Germinal center (tissue), 1 donor: ENCODE data around the gene BTBD2.
"Not testable (repeated sequence)": the region's sequence is repeated elsewhere in the genome, so short reads cannot be mapped to it uniquely, and the experiment has no call there.

Experiments
- DNase-seq: peaks from one replicate; pipeline ENCODE4 v3.0.0; 2012; ENCODE audit warnings: mixed read lengths, low spot score

The BTBD2 gene

DNA sequence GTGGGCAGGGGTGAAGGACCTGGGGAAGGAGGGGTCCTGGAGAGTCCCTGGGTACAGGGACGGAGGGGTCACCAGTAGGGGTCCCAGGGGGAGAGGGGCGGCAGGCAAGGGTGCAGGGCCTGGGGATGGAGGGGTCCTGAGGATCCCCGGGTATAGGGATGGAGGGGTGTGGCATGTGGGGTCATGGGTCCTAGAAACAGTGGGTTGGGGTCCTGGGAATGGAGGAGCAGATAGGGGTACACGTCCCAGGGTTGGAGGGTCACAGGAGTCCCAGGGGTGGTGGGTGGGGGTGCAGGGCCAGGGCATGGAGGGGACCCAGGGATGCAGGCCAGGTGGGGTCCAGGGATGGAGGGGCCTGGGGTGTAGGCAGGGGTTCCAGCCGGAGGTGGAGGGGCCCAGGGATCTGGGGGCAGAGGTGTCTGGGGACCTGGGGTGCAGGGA lies 1.4 kb downstream of the BTBD2 start:
- peak; percentile 31 for DNase-seq

DNA sequence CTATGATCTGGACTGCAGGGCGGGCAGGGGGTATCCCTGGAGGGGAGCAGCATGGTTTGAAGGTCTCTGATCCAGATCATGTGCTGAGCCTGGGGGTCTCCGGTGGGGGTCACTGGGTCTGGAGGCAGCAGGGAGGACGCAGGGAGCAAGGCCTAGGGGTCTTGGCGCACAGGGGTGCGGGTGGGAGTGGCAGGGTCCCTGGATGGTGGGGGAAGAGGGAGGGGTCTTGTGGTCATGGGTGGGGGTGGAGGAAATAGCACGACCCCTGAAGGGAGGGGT lies 1.9 kb downstream of the BTBD2 start:
- DNase-seq = no peak

DNA sequence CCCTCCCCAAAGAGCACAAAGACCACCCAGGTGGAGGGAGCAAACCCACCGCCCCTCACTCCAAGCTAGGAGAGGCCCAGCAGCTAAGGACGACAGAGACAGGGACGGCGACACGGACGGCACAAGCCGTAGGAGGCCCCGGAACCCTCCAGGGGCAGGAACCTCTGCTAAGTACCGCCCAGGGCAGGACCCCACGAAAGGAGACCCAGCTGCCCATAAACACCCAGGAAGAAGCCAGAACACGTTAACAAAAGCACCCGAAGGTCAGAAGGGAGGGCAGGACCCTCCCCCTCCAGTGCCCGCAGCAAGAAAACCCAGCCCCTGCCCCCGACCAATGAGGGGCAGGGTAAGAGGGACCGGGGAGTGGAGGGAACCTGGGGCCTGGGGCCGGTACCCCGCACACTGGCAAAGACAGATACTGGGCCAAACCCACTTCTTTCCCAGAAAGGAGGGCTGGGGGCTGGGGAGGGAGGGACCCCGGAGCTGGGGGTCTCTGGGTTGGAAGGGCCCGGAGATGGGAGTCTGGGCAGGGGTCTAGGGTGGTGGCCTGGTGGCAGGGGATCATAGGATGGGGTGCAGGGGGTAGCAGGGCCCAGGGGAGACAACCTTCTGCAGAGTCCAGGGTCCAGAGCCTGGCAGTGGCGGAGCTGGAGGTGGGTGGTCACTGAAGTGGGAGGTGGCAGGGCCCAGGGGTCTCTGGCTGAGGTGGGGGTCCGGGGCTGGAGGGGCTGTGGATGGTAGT lies 2.4 kb downstream of the BTBD2 start:
- DNase-seq = no peak

DNA sequence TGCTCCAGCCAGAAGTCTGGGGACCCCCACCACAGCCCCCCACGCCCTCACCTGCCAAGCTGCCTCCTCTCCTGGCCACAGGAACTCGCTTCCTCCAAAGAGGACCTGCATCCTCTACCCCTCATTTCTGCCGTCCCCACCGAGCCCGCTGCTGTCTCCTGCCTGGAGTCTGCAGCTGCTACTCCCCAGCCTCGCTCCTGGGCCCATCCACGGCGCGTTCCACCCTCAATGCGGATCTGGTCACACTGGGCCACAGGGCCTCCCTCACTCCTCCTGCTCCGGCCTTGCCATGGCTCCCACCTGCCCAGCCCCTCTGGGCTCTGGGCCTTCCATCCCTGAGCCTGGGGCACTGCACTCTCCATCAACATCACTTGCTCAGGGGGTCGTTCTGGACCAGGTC lies 4.3 kb downstream of the BTBD2 start:
- no peak for DNase-seq

DNA sequence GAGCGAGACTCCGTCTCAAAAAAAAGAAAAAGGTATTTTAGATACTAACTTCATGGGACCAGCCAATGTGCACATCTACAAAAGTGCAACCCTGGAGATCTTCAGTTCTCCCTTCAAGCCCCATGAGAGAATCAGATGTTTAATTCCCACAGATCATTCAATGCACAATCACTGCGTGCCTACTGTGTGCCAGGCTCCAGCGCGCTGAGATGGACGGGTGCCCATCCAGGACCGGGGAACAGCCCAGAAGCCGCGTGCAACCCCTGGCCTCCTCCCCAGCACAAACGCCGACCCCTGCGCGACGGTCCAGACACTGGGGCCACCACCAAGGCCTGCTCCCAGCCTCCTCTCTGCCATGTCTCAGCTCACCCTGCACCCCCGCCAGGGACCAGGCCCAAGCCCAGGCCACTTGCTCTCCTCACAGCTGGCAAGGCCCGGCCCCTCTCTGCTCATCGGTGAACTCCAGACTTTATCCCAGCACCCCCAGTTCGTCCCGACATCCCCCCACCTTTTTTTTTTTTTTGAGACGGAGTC lies 5.3 kb downstream of the BTBD2 start:
- no peak for DNase-seq

DNA sequence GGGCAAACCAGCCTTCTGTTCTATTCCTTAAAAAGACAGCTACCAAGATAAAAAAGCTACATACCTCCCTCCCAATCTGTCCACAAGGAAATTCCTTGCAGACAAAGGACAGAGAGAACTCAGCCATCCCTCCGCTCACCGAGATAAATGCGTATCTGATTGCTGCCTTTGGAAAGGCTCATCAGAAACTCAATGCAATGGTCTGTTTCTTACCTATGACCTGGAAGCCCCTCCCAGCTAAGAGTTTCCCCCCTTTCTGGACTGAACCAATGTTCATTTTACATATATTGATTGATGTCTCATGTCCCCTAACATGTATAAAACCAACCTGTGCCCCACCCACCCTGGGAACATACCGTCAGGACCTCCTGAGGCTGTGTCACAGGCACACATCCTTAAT lies 11.6 kb downstream of the BTBD2 start:
- no peak for DNase-seq

DNA sequence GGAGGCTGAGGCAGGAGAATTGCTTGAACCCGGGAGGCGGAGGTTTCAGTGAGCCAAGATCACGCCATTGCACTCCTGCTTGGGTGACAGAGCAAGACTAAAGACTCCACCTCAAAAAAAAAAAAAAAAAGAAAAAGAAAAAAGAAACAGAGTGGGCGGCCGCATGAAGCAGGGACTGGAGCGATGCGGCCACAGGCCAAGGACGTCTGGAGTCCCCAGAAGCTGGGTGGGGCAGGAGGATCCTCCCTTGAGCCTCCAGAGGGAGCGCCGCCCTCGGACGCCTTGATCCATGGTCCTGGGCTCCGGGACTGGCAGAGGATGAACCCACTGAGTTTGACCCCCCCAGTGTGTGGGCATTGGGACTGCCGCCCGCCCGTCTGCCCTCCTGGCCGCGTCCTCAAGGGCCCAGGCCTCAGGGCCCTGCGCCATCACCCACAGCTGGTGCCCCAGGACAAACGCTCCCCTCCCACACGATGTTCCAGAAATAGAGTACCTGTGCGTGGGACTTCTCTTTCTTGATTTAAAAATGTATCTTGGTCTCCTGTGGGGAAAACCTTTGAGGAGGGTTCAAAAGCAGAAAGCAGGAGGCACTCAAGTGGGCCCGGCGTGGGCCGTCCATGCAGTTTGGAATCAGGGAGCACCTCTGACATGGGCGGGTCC lies 15.5 kb downstream of the BTBD2 start:
- DNase-seq = no peak

DNA sequence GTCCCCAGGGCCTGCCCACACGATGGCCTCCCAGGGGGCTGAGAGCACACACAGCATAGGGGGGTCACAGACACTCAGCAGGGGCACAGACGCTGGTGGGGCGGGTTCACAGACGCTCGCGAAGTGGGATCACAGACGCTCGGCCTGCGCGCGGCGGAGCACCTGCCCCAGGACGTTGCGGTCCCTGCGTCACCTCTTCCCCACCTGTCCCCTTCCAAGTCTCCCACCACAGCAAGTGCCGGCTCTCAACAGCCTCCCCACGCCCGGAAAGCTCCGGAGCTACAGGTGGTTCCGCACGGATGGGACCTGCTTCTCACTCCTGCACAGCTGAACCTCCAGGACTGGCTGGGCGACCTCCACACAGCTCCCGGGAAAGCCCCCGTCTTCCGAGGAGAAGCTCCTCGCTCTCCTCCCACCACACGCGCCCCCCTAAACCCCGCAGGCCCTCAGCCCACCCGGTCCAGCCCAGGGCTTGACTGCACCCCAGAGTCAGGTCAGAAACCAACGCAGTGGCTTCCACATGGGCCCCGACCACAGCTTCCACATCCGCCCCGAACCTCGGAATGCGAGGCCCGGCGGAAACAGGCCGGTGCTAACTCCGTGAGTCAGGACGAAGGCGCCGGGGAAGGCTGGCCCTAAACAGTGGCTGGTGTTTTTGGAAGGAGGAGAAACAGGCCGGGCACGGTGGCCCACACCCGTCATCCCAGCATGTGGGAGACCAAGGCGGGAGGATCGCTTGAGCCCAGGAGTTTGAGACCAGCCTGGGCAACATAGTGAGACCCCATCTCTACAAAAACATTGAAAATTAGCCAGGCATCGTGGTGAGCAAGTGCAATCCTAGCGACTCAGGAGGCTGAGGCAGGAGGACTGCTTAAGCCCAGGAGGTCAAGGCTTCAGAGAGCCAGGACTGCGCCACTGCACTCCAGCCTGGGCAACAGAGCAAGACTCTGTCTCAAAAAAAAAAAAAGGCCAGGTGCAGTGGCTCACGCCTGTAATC lies 16.5 kb downstream of the BTBD2 start:
- no peak for DNase-seq

DNA sequence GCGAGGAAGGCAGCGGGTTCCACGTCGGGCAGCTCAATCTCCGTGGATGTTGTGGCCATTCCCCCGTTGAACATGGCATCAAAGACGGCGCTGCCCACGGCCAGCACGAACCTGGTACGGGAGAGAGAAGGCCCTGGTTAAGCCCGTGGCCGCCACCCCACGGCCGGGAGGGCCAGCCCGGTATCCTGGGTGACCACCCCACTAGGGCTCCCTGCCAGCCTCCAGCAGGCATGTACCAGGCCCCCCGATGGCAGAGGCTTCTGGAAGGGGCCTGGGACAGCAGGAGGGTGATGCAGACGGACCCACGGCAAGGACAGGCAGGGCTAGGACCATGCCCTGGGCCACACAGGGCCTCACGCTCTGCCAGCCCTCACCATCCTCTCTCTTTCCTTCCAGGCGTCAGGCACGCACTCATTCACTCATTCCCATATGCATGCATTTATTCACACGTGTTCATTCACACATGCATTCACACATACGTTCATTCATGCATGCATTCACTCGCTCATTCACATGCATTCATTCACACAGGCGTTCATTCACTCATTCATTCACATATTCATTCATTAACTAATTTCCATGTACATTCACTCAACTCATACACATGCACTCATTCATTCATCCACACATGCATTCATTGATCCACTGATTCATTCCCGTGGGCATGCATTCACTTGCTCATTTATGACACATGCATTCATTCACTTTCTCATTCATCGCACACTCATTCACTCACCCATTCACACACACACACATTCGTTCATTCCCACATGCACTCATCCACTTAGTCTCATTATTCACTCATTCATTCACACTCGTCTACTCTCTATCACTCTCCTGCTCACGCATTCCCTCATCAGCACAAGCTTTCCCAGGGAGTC lies 17.9 kb downstream of the BTBD2 start:
- no peak for DNase-seq

DNA sequence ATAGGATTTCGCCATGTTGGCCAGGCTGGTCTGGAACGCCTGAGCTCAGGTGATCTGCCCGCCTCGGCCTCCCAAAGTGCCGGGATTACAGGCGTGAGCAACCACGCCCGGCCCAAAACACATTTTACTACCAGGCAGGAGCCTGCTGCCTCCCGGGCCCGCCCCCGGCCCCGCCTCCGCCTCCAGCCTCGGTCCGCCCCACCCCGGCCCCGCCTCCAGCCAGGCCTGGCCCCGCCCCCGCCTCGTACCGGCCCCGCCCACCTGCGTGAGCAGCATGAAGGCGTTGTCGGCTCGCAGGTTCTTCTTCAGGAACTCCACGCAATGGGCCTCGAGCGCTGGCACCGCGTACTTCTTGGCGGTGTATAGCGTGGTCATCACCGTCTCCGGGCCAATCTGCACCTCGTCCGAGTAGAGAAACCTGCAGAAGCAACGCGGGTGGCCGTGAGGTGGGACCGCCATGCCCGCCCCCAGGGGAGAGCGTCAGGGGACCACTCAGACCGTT lies 22.7 kb downstream of the BTBD2 start:
- no peak for DNase-seq

DNA sequence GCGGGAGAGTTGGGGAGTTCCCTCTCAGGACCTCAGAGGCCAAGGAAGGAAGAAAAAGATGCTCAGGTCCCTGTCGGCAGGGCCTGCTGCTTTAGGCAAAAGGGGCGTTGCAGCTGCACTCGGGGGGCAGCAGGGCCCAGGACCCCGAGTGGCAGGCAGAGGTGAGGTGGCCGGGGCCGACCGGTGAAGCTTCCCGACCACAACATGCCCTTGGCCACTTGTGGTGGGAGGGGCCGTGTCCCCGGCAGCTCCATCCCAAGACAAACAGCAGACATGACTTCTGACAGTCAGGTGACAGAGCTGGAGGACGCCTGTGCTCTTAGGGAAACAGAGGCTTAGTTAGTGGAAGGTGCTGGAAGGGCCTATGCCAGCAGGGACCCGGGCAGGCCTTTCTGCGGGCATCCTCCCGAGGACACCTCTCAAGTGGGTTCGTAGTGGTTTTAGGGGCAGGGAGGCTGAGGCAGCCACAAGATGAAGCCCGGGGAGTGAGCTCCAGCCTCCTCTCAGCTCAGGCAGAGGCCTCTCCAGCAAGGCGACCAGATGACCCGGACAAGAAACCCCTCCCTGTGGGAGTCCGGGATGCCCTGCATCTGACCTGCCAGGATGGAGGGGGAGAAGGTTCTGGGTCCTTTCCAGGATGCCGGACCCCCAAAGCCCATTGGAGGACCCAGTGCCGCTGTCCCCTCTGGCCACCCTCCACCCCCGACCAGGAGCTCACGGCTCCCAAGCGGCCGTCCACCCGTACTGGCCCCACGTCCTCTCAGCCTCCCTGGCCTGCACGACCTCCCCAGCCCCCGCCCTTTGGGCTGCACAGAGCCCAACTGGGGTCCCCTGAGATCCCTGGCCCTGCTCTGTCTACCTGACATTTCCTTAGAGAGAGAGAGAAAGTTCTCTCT lies 24.2 kb downstream of the BTBD2 start:
- DNase-seq = no peak

DNA sequence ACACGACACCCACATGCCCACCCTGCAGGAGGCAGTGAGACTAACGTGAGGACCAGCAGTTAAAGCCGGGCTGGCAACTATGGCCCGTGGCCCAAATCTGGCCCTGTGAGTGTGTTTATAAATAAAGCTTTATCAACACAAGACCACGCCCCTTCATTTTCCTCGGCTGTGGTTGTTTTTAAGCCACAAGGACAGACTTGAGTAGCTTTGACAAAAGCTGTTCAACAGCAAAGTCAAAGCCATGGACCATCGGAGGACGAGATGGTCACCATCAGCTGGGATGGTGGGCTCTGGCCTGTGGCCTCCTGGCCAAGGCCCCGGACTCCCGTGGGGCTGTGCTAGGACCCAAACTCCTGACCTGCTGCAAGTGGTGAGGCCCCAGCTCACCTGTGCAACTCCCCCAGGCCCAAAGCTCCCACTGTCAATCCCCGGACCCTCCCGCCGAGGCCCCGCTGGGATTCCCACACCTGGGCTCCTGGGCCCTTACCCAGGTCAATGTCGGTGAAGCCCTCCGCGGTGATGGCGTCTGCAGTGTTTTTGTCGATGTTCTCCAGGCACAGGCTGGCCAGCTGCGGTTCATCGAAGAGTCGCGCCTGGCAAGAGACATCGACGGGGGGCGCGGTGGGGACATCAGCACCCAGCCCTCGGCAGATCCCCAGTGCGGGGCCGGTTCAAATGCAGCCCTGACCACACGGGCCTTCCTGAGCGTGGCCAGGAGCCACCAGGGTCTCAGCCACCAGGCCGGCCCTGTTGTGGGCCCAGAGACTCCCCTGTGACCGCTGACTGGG lies 25.1 kb downstream of the BTBD2 start:
- DNase-seq = no peak

DNA sequence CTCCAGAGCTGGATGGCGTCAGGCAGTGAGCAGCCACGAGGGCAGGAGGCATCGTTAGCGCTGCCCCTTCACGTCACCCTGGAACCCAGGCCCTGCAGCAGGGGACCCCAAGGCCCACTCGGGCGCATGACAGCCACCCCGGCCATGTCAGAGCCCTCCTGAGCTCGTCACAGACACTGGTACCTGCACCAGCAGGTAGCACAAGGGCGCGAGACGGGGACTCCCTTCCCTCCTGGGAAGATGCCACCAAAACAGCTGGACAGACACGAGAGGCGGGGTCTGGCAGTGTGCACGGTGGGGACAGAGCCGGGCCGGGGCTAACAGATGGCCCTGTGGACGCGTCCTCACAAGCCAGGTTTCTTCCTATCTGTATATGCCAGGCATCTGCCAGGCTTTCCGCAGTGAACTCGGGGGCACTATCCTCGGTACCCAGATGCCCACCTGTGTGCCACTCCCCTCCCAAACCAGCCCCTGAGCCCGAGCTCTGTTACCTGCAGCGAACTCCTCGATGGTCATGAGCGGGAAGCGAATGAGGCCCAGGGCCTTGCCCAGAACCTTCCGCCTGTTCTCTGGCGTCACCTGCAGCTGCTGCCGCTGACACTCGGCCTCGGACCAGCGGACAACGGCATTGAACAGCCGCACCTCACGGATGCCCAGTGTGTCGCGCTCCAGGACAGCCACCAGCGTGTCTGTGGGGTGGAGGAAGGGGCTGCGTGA lies 25.8 kb downstream of the BTBD2 start:
- no peak for DNase-seq

DNA sequence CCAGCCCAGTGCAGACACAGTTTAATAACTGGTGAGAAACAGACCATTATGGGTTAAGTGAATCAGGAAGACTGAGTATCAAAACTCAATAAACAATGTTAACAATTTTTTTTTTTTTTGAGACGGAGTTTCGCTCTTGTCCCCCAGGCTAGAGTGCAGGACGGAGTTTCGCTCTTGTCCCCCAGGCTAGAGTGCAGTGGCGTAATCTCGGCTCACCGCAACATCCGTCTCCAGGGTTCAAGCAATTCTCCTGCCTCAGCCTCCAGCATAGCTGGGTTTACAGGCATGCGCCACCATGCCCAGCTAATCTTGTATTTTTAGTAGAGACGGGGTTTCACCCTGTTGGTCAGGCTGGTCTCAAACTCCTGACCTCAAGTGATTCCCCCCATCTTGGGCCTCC lies 27.1 kb downstream of the BTBD2 start:
- DNase-seq = not testable (repeated sequence)

DNA sequence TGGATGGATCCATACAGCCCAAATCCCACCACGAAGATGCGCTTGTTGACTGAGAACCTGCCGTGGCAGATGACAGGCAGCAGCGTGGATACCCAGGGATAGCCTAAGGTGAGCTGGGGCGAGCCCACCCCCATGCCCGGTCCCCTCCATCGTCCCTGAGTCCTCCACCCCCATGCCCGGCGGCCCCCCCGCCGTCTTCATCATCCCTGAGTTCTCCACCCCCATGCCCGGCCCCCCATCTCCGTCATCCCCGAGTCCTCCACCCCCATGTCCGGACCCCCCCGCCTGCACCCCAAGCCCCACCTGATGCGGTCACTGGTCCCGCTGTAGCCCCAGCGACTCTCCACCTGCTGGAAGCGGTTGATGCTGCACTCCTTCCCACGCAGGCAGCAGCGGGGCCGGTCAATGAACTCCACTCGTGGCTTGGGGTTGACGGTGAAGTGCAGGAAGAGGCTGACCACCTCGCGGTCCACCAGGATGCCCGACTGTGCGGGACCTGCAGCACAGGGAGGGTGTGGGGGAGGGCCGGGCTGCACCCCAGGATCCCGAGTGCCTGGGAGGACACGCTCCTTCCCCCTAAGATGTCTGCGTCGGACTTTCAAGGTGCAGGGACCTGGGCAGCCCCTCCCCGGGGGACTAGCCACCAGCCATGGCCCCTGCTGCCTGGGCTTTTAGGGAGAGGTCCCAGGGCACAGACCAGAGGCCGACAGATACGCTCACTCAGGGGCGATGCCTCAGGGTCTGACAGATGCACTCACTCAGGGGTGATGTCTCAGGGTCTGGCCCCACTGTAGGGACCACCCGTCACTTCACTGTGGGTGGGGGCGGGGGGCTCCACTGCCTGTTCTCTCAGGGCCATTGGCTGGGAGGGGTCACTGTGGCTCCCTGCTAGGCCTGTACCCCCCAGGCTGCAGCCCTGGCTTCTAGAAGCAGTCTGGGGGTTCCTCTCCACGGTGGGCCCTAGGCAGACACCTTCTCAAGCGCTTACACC lies 28.0 kb downstream of the BTBD2 start:
- DNase-seq = no peak

DNA sequence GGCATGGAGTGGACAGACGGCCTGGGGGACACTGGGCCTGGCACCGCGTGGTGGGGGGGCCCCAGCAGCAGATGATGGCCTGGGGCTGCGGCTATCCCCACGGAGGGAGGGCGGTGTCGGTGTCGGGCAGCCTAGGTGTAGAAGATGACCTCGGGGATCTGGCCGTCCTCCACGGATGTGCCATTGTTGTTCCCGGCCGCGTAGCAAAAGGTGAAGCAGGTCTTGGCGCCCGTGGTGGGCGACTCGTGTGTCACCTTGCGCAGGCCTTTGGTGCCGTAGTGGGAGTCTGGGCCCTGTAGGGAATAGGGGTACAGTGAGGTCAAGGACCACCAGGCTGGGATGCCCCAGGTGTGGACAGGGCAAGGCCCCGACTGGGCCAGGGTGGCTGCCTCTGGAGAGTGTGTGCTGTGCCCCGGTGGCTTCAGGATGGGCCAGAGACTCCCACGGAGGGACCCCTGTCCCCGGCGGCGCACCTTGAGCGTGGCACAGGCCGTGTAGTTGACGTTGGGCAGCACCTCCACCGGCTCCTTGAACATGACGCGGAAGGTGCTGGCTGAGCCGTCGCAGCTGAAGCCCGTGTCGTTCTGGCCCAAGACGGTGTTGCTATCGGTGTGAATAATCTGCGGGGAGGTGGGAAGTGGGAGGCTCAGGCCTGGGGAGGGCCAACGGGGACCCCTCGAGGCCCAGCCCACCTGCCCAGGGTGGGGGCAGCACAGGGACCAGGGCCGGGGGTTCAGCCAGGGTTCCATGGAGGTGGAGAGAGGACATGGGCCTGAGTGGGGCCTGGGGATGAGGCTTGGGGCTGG lies 29.0 kb downstream of the BTBD2 start:
- DNase-seq = no peak
